Erythroblast (primary cell): ENCODE data around the gene FGF18.

Experiments used
- GATA1 ChIP-seq: IDR thresholded peaks from 2 replicates; pipeline ENCODE4 v1.6.1; 2011; ENCODE audit warnings: low read depth, mild to moderate bottlenecking, control low read depth, low read length, moderate library complexity
- POLR2A ChIP-seq: IDR thresholded peaks from 2 replicates; pipeline ENCODE4 v1.6.1; 2011; ENCODE audit warnings: mild to moderate bottlenecking, low read length

- no peak for TF ChIP-seq POLR2A
- no peak for TF ChIP-seq GATA1
Observed at GRCh38 chr5:171493646-171494393, 74.4 kb downstream of the FGF18 start.
